IMR-90 (cell line): Measurements from ENCODE around the gene NMRK1. TPM values are rescaled to one million over a fixed set of nuclear protein-coding genes. Genes with fewer than 3 reads are reported as not detected.
A peak's percentile ranks its signal among the peaks of the same experiment; 100 is the strongest.

Experiments used
- ATAC-seq: fragments of 200-7000 bp; cut with Tn5 transposase; 2 replicates; pipeline ENCODE4 v1.9.1; 2020; ENCODE audit warnings: low read depth, mild to moderate bottlenecking, moderate library complexity
- BruUV-seq: library from RNA; stranded (reverse); fragments of 400-500 nt; replicated peaks from 2 replicates; lab custom pipeline; 2021; lab: Mats Ljungman, UMichigan
- CTCF ChIA-PET: fragments of 300-600 bp; formaldehyde crosslinking; extraction: SDS; loops from one replicate; lab custom pipeline; 2021; ENCODE audit warnings: antibody characterized with exemption; lab: Yijun Ruan, JAX
- POLR2A ChIA-PET: fragments of 300-600 bp; sonication (Branson Sonifier 250); formaldehyde crosslinking; loops from one replicate; lab custom pipeline; 2022; ENCODE audit warnings: antibody characterized with exemption; ENCODE audit not compliant: unreplicated experiment; lab: Charles Lee
- DNase-seq: peaks from one replicate; pipeline ENCODE4 v3.0.0; 2013
- H2AFZ ChIP-seq: replicated peaks from 2 replicates; pipeline ENCODE3; 2013; ENCODE audit warnings: low read length, mild to moderate bottlenecking; ENCODE audit not compliant: poor library complexity
- H2AK5ac ChIP-seq: 2 replicates; pipeline ENCODE4 v1.6.1; 2013; ENCODE audit warnings: low read depth, low read length, inconsistent platforms
- H2AK9ac ChIP-seq: replicated peaks from 2 replicates; pipeline ENCODE3; 2013; ENCODE audit warnings: mild to moderate bottlenecking, low read depth, low read length, moderate library complexity; ENCODE audit not compliant: poor library complexity
- H2BK120ac ChIP-seq: 2 replicates; pipeline ENCODE4 v1.6.1; 2013; ENCODE audit warnings: low read depth, low read length, inconsistent platforms
- H2BK15ac ChIP-seq: 3 replicates; pipeline ENCODE4 v1.6.1; 2013; ENCODE audit warnings: low read depth, low read length, inconsistent platforms
- H2BK20ac ChIP-seq: 2 replicates; pipeline ENCODE4 v1.6.1; 2013; ENCODE audit warnings: low read depth, mild to moderate bottlenecking, inconsistent platforms, low read length, moderate library complexity
- H2BK5ac ChIP-seq: 2 replicates; pipeline ENCODE4 v1.6.1; 2013; ENCODE audit warnings: mild to moderate bottlenecking, low read depth, low read length, inconsistent platforms; ENCODE audit not compliant: poor library complexity, severe bottlenecking
- H3K14ac ChIP-seq: replicated peaks from 2 replicates; pipeline ENCODE4 v1.6.1; 2013; ENCODE audit warnings: low read depth, low read length, inconsistent platforms
- H3K18ac ChIP-seq: 2 replicates; pipeline ENCODE4 v1.6.1; 2013; ENCODE audit warnings: low read depth, low read length, control low read depth
- H3K23ac ChIP-seq: 2 replicates; pipeline ENCODE4 v1.6.1; 2013; ENCODE audit warnings: low read depth, low read length, inconsistent platforms
- H3K27ac ChIP-seq: 2 replicates; pipeline ENCODE4 v1.5.1; 2013; ENCODE audit warnings: mild to moderate bottlenecking, control low read depth, low read length; ENCODE audit not compliant: insufficient read depth
- H3K27me3 ChIP-seq: 2 replicates; pipeline ENCODE4 v1.6.1; 2013; ENCODE audit warnings: low read length; ENCODE audit not compliant: control insufficient read depth, insufficient read depth
- H3K36me3 ChIP-seq: 2 replicates; pipeline ENCODE4 v1.6.1; 2013; ENCODE audit warnings: low read length, mixed read lengths; ENCODE audit not compliant: control insufficient read depth, insufficient read depth
- H3K4ac ChIP-seq: 2 replicates; pipeline ENCODE4 v1.6.1; 2013; ENCODE audit warnings: low read depth, low read length, inconsistent platforms
- H3K4me1 ChIP-seq: 2 replicates; pipeline ENCODE4 v1.6.1; 2013; ENCODE audit warnings: low read length, mixed read lengths; ENCODE audit not compliant: control insufficient read depth, insufficient read depth
- H3K4me2 ChIP-seq: 2 replicates; pipeline ENCODE4 v1.6.1; 2013; ENCODE audit warnings: low read depth, mild to moderate bottlenecking, control low read depth, low read length, moderate library complexity
- H3K4me3 ChIP-seq: 2 replicates; pipeline ENCODE4 v1.5.1; 2013; ENCODE audit warnings: low read depth, mild to moderate bottlenecking, control low read depth, low read length, moderate library complexity; ENCODE audit not compliant: insufficient read depth
- H3K56ac ChIP-seq: 2 replicates; pipeline ENCODE4 v1.6.1; 2013; ENCODE audit warnings: low read length, inconsistent platforms; ENCODE audit not compliant: insufficient read depth; ENCODE audit errors: extremely low read depth
- H3K79me1 ChIP-seq, 2 experiments: 2 replicates each; pipeline ENCODE4 v1.6.1; 2013; ENCODE audit warnings: low read length in 2 of 2, inconsistent platforms in 1 of 2, low read depth in 1 of 2
- H3K9ac ChIP-seq: 2 replicates; pipeline ENCODE4 v1.6.1; 2013; ENCODE audit warnings: low read depth, low read length, control low read depth
- H3K9me1 ChIP-seq: 2 replicates; pipeline ENCODE4 v1.6.1; 2013; ENCODE audit warnings: low read length, inconsistent platforms; ENCODE audit not compliant: insufficient read depth
- H3K9me3 ChIP-seq: 2 replicates; pipeline ENCODE4 v1.6.1; 2013; ENCODE audit warnings: low read length; ENCODE audit not compliant: control insufficient read depth, insufficient read depth
- H4K20me1 ChIP-seq: 2 replicates; pipeline ENCODE4 v1.6.1; 2013; ENCODE audit warnings: low read length, inconsistent platforms; ENCODE audit not compliant: insufficient read depth
- H4K5ac ChIP-seq: 2 replicates; pipeline ENCODE4 v1.6.1; 2013; ENCODE audit warnings: mild to moderate bottlenecking, low read depth, low read length, control low read depth
- H4K8ac ChIP-seq, 2 experiments: 2 replicates each; pipeline ENCODE4 v1.6.1; 2013; ENCODE audit warnings: low read depth in 2 of 2, low read length in 2 of 2, control low read depth in 1 of 2, inconsistent platforms in 1 of 2
- H4K91ac ChIP-seq: 2 replicates; pipeline ENCODE4 v1.6.1; 2013; ENCODE audit warnings: low read depth, low read length, inconsistent platforms; ENCODE audit not compliant: insufficient read depth
- BHLHE40 ChIP-seq: fragments of 150-350 bp; IDR thresholded peaks from 2 replicates; pipeline ENCODE4 v1.6.1; 2016; ENCODE audit warnings: mild to moderate bottlenecking, low read depth, low read length
- CHD1 ChIP-seq: IDR thresholded peaks from 2 replicates; pipeline ENCODE4 v1.6.1; 2012; ENCODE audit warnings: low read depth, low read length, improper control_type of control experiment
- CTCF ChIP-seq: conservative IDR thresholded peaks from 2 replicates; pipeline ENCODE4 v1.5.1; 2012; ENCODE audit warnings: mild to moderate bottlenecking, low read depth, low read length, improper control_type of control experiment
- ELK1 ChIP-seq: fragments of 150-350 bp; IDR thresholded peaks from 2 replicates; pipeline ENCODE4 v1.6.1; 2016; ENCODE audit warnings: low read depth, mild to moderate bottlenecking, low read length, moderate library complexity, borderline replicate concordance
- FOS ChIP-seq: fragments of 150-350 bp; IDR thresholded peaks from 2 replicates; pipeline ENCODE4 v1.6.1; 2016; ENCODE audit warnings: low read depth, low read length
- MAFK ChIP-seq: IDR thresholded peaks from 2 replicates; pipeline ENCODE4 v1.6.1; 2012; ENCODE audit warnings: low read depth, low read length, improper control_type of control experiment
- MAZ ChIP-seq: IDR thresholded peaks from 2 replicates; pipeline ENCODE4 v1.6.1; 2012; ENCODE audit warnings: low read depth, mild to moderate bottlenecking, low read length, improper control_type of control experiment, moderate library complexity, borderline replicate concordance
- MXI1 ChIP-seq: IDR thresholded peaks from 2 replicates; pipeline ENCODE4 v1.6.1; 2012; ENCODE audit warnings: low read depth, mild to moderate bottlenecking, low read length, moderate library complexity, borderline replicate concordance
- NFE2L2 ChIP-seq: fragments of 150-350 bp; IDR thresholded peaks from 2 replicates; pipeline ENCODE4 v1.6.1; 2016; ENCODE audit warnings: low read depth, mild to moderate bottlenecking, low read length
- POLR2A ChIP-seq: IDR thresholded peaks from 2 replicates; pipeline ENCODE4 v1.6.1; 2012; ENCODE audit warnings: mild to moderate bottlenecking, low read depth, low read length
- RAD21 ChIP-seq: IDR thresholded peaks from 2 replicates; pipeline ENCODE4 v1.6.1; 2012; ENCODE audit warnings: low read length, improper control_type of control experiment
- RCOR1 ChIP-seq: IDR thresholded peaks from 2 replicates; pipeline ENCODE4 v1.6.1; 2012; ENCODE audit warnings: mild to moderate bottlenecking, low read length, improper control_type of control experiment; ENCODE audit not compliant: insufficient replicate concordance
- RFX5 ChIP-seq: IDR thresholded peaks from 2 replicates; pipeline ENCODE4 v1.8.0; 2012; ENCODE audit warnings: low read depth, mild to moderate bottlenecking, low read length, moderate library complexity
- SMC3 ChIP-seq: fragments of 150-350 bp; IDR thresholded peaks from 2 replicates; pipeline ENCODE4 v1.6.1; 2016; ENCODE audit warnings: low read depth, mild to moderate bottlenecking, antibody characterized with exemption, low read length, moderate library complexity
- USF2 ChIP-seq: fragments of 150-350 bp; IDR thresholded peaks from 2 replicates; pipeline ENCODE4 v1.6.1; 2017; ENCODE audit warnings: mild to moderate bottlenecking, antibody characterized with exemption, low read length, low read depth
- WGBS, 2 experiments: methylation state at CpG; one replicate each; pipeline versions ENCODE4 v1.1.5 to v1.1.7; 2013; ENCODE audit warnings: missing lambda C conversion rate in 2 of 2; ENCODE audit not compliant: insufficient read length in 1 of 2; ENCODE audit errors: extremely low coverage in 2 of 2; 5-methylcytosine and 5-hydroxymethylcytosine counted together
- dilution Hi-C: fragments of 300-500 bp; cut with HindIII; formaldehyde crosslinking; loops from one replicate; pipeline ENCODE4 v1.14.3; 2018; ENCODE audit warnings: low sequenced_read_pairs; ENCODE audit not compliant: unreplicated experiment
- in situ Hi-C: fragments of 300-500 bp; cut with MboI; formaldehyde crosslinking; loops from 3 replicates; pipeline ENCODE4 v1.14.3; 2019; ENCODE audit warnings: low sequenced_read_pairs, inconsistent platforms, mixed read lengths
- intact Hi-C: fragments of 100-400 bp; cut with micrococcal nuclease; formaldehyde crosslinking; loops from 2 replicates; pipeline ENCODE4 v1.10.0; 2022
- polyA plus RNA-seq, 3 experiments: library from polyadenylated mRNA; depleted of rRNA; stranded (reverse); fragments of >200 nt; gene quantifications; 2 replicates each; pipeline ENCODE4 v1.2.3, GENCODE V29; 2012; ENCODE audit warnings: low replicate concordance in 1 of 3
- total RNA-seq: library from RNA; depleted of rRNA; stranded (reverse); fragments of >200 nt; gene quantifications from 2 replicates; pipeline ENCODE4 v1.2.3, GENCODE V29; 2012

The NMRK1 gene
- total and polyA plus RNA-seq, 2 of the 4 experiments (the other 2 are of a cell fraction) = 5.7 to 5.9 TPM

- no peak overlapping the region for H3K27ac ChIP-seq
- no peak overlapping the region for H3K56ac ChIP-seq
- no peak overlapping the region for H2BK20ac ChIP-seq
- TF ChIP-seq RFX5 (no peak), USF2 (no peak), CHD1 (no peak), MAFK (no peak), FOS (no peak), MAZ (no peak), RAD21 (no peak), POLR2A (no peak), MXI1 (no peak), ELK1 (no peak), CTCF (no peak), RCOR1 (no peak), NFE2L2 (no peak), BHLHE40 (no peak), SMC3 (no peak)
- no peak overlapping the region for H3K4me2 ChIP-seq
- no peak overlapping the region for H2AK5ac ChIP-seq
- no peak for ATAC-seq
- no peaks in the 10 kb centered on the region for H4K20me1 ChIP-seq
- peak overlapping the region; percentile 15 for H2AK9ac ChIP-seq
- H3K4me1 ChIP-seq = 0 out of 2 replicates have a peak, but pooled peaks cover 2% of the 10 kb centered on the region
- no peak overlapping the region for H3K9ac ChIP-seq
- H3K14ac ChIP-seq = no peak overlapping the region
- peaks cover 4% of the 10 kb centered on the region for H3K36me3 ChIP-seq
- no peak overlapping the region for H4K91ac ChIP-seq
- no peak for DNase-seq
- no peak overlapping the region for H2BK120ac ChIP-seq
- H3K27me3 ChIP-seq = no peaks in the 10 kb centered on the region
- no peak overlapping the region for H3K4ac ChIP-seq
- no peaks in the 10 kb centered on the region for H3K9me3 ChIP-seq
- no peak overlapping the region for H3K18ac ChIP-seq
- H2BK5ac ChIP-seq = no peak overlapping the region
- no peak overlapping the region for H2BK15ac ChIP-seq
- 86% methylated on average over 1 of the region's 4 CpGs; no CpG with 5 or more reads in 1 of the 2 experiments for WGBS, 2 experiments
- dilution Hi-C loops (no loop called here), in situ Hi-C loops (no loop called here), intact Hi-C loops (no loop called here)
- no peak overlapping the region for H4K5ac ChIP-seq
- H3K79me1 ChIP-seq = peaks cover 19 to 29% of the 10 kb centered on the region in 2 experiments
- no peak overlapping the region for H2AFZ ChIP-seq
- H4K8ac ChIP-seq = no peak overlapping the region
- POLR2A ChIA-PET = no interaction called here
- BruUV-seq = no TSS peak
- CTCF ChIA-PET = interaction anchor here (0.6 kb wide), 1 partner anchor 319 kb away, joined by 3 read pairs; no protein-coding TSS in a partner anchor
- H3K23ac ChIP-seq = no peak overlapping the region
- H3K9me1 ChIP-seq = peaks cover 3% of the 10 kb centered on the region; the same call in 1 of the 2 replicates
- H3K4me3 ChIP-seq = no peak overlapping the region
Measured at GRCh38 chr9:75120686-75121085, 32.7 kb upstream of the NMRK1 start.
